Trophoblast cell (in vitro differentiated cells and primary cell): ENCODE results near the gene CTDSP2.

Experiments
- DNase-seq, 2 donors: peaks; one replicate each; pipeline ENCODE4 v3.0.0-alpha.2; 2016
- H2AFZ ChIP-seq: 2 replicates; pipeline ENCODE4 v1.6.1; 2013; ENCODE audit warnings: low read length, moderate library complexity, mild to moderate bottlenecking; ENCODE audit not compliant: insufficient read depth, poor library complexity
- H2AK5ac ChIP-seq: 2 replicates; pipeline ENCODE4 v1.6.1; 2013; ENCODE audit warnings: mild to moderate bottlenecking, low read length
- H2BK120ac ChIP-seq: 2 replicates; pipeline ENCODE4 v1.6.1; 2013; ENCODE audit warnings: low read length, mild to moderate bottlenecking, moderate library complexity; ENCODE audit not compliant: insufficient read depth, poor library complexity
- H2BK12ac ChIP-seq: 2 replicates; pipeline ENCODE4 v1.6.1; 2013; ENCODE audit warnings: mild to moderate bottlenecking, low read length, moderate library complexity
- H2BK5ac ChIP-seq: 2 replicates; pipeline ENCODE4 v1.6.1; 2013; ENCODE audit warnings: low read length, low read depth, moderate library complexity, mild to moderate bottlenecking; ENCODE audit not compliant: poor library complexity
- H3K14ac ChIP-seq: 2 replicates; pipeline ENCODE4 v1.6.1; 2013; ENCODE audit warnings: mild to moderate bottlenecking, low read length
- H3K18ac ChIP-seq: 2 replicates; pipeline ENCODE4 v1.6.1; 2013; ENCODE audit warnings: mild to moderate bottlenecking, low read length
- H3K23ac ChIP-seq: 2 replicates; pipeline ENCODE4 v1.6.1; 2013; ENCODE audit warnings: low read length
- H3K27ac ChIP-seq: 2 replicates; pipeline ENCODE4 v1.5.1; 2013; ENCODE audit warnings: low read depth, mild to moderate bottlenecking, inconsistent platforms, low read length, moderate library complexity
- H3K27me3 ChIP-seq: 2 replicates; pipeline ENCODE4 v1.6.1; 2013; ENCODE audit warnings: inconsistent platforms, mild to moderate bottlenecking, low read length, moderate library complexity; ENCODE audit not compliant: insufficient read depth
- H3K36me3 ChIP-seq, 2 experiments: 1 replicate in 1 of 2; 2 replicates in 1 of 2; pipeline ENCODE4 v1.6.1; 2013; ENCODE audit warnings: low read length in 2 of 2, mild to moderate bottlenecking in 2 of 2, moderate library complexity in 1 of 2; ENCODE audit not compliant: insufficient read depth in 2 of 2, control insufficient read depth in 1 of 2
- H3K4ac ChIP-seq: 2 replicates; pipeline ENCODE4 v1.6.1; 2013; ENCODE audit warnings: low read depth, mild to moderate bottlenecking, low read length, moderate library complexity
- H3K4me1 ChIP-seq, 2 experiments: 1 replicate in 1 of 2; 2 replicates in 1 of 2; pipeline ENCODE4 v1.6.1; 2013; ENCODE audit warnings: low read length in 2 of 2, mild to moderate bottlenecking in 2 of 2, moderate library complexity in 1 of 2; ENCODE audit not compliant: insufficient read depth in 2 of 2, control insufficient read depth in 1 of 2
- H3K4me2 ChIP-seq: 2 replicates; pipeline ENCODE4 v1.6.1; 2013; ENCODE audit warnings: inconsistent platforms, mild to moderate bottlenecking, low read length, moderate library complexity
- H3K4me3 ChIP-seq: 2 replicates; pipeline ENCODE4 v1.5.1; 2013; ENCODE audit warnings: mild to moderate bottlenecking, low read depth, low read length, inconsistent platforms
- H3K79me1 ChIP-seq: one replicate; pipeline ENCODE4 v1.6.1; 2013; ENCODE audit warnings: low read length
- H3K79me2 ChIP-seq: 2 replicates; pipeline ENCODE4 v1.6.1; 2013; ENCODE audit warnings: low read length, mild to moderate bottlenecking; ENCODE audit not compliant: control insufficient read depth, insufficient read depth, poor library complexity
- H3K9ac ChIP-seq: 2 replicates; pipeline ENCODE4 v1.6.1; 2013; ENCODE audit warnings: mild to moderate bottlenecking, low read length
- H3K9me3 ChIP-seq: 2 replicates; pipeline ENCODE4 v1.6.1; 2013; ENCODE audit warnings: low read depth, mild to moderate bottlenecking, control low read depth, inconsistent platforms, low read length; ENCODE audit not compliant: insufficient read depth
- H4K12ac ChIP-seq: 2 replicates; pipeline ENCODE4 v1.6.1; 2013; ENCODE audit warnings: low read depth, mild to moderate bottlenecking, low read length, moderate library complexity
- H4K8ac ChIP-seq: 2 replicates; pipeline ENCODE4 v1.6.1; 2013; ENCODE audit warnings: low read depth, mild to moderate bottlenecking, low read length, moderate library complexity
- H4K91ac ChIP-seq: one replicate; pipeline ENCODE4 v1.6.1; 2013; ENCODE audit warnings: low read depth, mild to moderate bottlenecking, low read length, moderate library complexity
- WGBS: extraction: QIAGEN DNeasy Blood & Tissue Kit; methylation state at CpG from one replicate; pipeline ENCODE4 v1.1.7; 2013; ENCODE audit warnings: missing lambda C conversion rate; ENCODE audit not compliant: insufficient read length, insufficient coverage; ENCODE audit errors: extremely low coverage; 5-methylcytosine and 5-hydroxymethylcytosine counted together

The CTDSP2 gene

DNA sequence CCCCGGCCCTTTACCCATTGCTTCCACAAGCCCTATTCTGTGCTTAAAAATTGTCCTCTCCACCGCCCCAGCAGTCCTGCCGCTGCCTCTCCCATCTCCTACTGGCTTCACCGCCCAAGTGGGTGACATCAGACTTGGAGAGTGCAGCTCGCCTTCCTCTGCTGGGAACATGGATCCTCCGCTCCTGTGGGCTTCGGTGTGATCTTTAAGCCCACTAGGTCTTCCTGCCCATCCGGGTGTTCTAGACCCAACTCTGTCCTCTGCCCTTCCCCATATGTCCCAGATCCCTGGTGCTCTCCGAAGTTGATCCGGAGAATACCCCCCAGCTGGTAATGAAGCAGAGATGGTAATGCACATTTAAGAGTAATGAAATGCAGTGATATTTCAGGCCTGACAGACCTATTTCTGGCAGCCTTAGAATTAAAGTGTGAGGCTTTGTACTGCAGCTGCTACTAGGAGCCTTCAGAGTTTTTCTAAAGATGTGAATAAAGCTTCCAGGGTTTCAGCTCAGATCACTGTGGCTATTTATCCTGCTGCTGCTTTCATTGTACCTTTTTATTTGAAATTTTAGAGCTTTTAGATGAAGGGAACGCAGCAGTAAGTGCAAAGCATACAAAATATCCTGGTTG is 22.9 kb upstream of the CTDSP2 start:
- no CpG with 5 or more reads among the region's 11 CpGs for WGBS

DNA sequence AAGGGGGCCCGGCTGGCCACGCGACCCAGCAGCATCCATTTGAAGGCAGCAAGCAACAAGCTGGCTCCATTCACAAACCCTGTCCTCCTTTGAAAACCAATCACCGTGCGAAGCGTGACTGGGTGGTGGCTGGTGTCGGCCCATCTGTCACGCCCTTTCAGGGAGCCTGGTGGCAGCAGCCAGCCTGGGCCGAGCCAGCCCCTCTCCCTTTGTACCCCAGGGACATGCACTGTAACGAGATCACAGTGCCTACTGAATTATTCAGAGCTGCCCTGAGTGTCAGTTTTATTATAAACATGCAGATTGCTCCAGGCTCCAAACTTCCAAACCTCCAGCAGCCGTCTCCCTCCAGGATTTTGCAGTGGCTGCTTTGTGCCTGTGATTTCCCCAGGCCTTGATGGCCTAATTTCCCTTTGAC is 22.3 kb upstream of the CTDSP2 start:
- Histone ChIP-seq H3K4me2 (no peak overlapping the region), H4K8ac (no peak overlapping the region), H2BK120ac (no peak overlapping the region), H3K4ac (no peak overlapping the region), H4K91ac (no peak overlapping the region), H3K23ac (no peak overlapping the region), H2BK5ac (no peak overlapping the region), H3K27ac (no peak overlapping the region), H3K79me1 (peaks cover 6% of the 10 kb centered on the region), H3K36me3 (no peaks in the 10 kb centered on the region), H3K9me3 (no peaks in the 10 kb centered on the region), H2BK12ac (no peak overlapping the region), H3K4me3 (no peak overlapping the region), H2AFZ (no peak overlapping the region), H3K4me1 (peaks cover 2 to 4% of the 10 kb centered on the region in 2 experiments), H3K9ac (no peak overlapping the region), H3K14ac (no peak overlapping the region), H4K12ac (no peak overlapping the region), H3K27me3 (no peaks in the 10 kb centered on the region), H2AK5ac (no peak overlapping the region), H3K18ac (no peak overlapping the region), H3K79me2 (no peaks in the 10 kb centered on the region)
- no CpG with 5 or more reads among the region's 11 CpGs for WGBS
- DNase-seq, result no peak

More for the DNA sequence above, 22.9 kb upstream of the CTDSP2 start:
- H3K79me2 ChIP-seq, result no peaks in the 10 kb centered on the region
- no peak overlapping the region for H2AFZ ChIP-seq
- no peak overlapping the region for H3K4me3 ChIP-seq
- no peaks in the 10 kb centered on the region for H3K36me3 ChIP-seq
- no peaks in the 10 kb centered on the region for H3K9me3 ChIP-seq
- H4K12ac ChIP-seq, result no peak overlapping the region
- H2BK12ac ChIP-seq, result no peak overlapping the region
- H4K91ac ChIP-seq, result no peak overlapping the region
- H2AK5ac ChIP-seq, result no peak overlapping the region
- H2BK120ac ChIP-seq, result no peak overlapping the region
- no peaks in the 10 kb centered on the region for H3K27me3 ChIP-seq
- H3K79me1 ChIP-seq, result peaks cover 6% of the 10 kb centered on the region
- no peak for DNase-seq
- H3K9ac ChIP-seq, result no peak overlapping the region
- H3K4me1 ChIP-seq, result peaks cover 1 to 2% of the 10 kb centered on the region in 2 experiments
- H3K4ac ChIP-seq, result no peak overlapping the region
- no peak overlapping the region for H3K4me2 ChIP-seq
- no peak overlapping the region for H3K27ac ChIP-seq
- no peak overlapping the region for H3K14ac ChIP-seq
- H3K18ac ChIP-seq, result no peak overlapping the region
- H2BK5ac ChIP-seq, result no peak overlapping the region
- H4K8ac ChIP-seq, result no peak overlapping the region
- H3K23ac ChIP-seq, result no peak overlapping the region

DNA sequence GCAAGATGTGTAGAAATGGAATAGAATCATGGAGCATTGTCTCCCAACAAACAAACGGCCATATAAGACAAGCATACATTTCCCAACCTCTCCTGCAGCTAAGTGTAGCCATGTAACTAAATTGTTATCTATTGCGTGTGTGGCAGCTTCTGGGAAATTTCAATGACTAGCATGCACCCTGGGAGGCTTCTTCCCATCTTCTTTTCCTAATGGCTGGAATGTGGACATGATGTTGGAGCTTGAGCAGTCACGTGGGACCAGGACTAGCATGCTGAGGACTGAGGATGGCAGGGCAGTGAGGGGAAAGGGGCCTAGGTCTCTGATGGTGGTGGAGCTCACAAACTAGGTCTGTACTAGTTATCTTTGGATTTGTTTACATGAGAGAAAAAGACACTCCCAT is 21.7 kb upstream of the CTDSP2 start:
- DNase-seq, result no peak
- H3K27ac ChIP-seq, result no peak overlapping the region

DNA sequence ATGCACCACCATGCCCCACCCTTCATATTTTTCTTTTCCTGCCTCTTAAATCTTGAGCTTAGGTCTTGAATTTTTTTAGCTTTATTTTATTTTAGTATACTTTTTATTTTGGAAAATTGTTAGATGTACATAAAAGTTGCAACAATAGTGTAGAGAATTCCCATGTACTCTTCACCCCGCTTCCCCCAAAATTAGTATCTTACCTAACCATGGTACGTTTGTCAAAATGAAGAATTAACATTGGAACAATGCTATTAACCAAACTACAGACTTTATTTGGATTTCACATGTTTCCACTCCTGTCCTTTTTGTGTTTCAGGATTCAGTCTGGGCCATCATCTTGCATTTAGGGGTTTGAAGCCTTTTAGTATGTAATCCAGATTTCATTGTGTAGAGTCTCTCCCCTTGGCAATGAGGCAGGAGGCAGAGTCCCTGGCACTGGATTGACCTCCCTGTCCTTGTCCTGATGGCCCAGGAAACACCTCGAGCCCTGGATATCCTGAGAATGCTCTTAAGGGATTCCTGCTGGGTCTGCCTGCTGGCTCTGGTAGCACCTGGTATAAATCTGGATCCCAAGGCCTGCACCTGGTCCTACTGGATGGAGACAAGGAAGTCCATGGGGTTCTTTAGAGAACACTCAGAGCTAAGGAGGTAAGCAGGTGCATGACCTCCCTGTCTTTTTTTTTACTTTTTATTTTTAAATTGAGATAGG is 19.9 kb upstream of the CTDSP2 start:
- Histone ChIP-seq H3K9me3 (no peaks in the 10 kb centered on the region), H3K27me3 (no peaks in the 10 kb centered on the region), H4K91ac (no peak overlapping the region), H4K8ac (no peak overlapping the region), H2BK120ac (no peak overlapping the region), H3K36me3 (no peaks in the 10 kb centered on the region), H2AK5ac (no peak overlapping the region), H3K14ac (no peak overlapping the region), H3K79me2 (no peaks in the 10 kb centered on the region), H3K4me1 (peaks cover 2 to 6% of the 10 kb centered on the region in 2 experiments), H3K4me3 (no peak overlapping the region), H3K18ac (no peak overlapping the region), H3K79me1 (peaks cover 6% of the 10 kb centered on the region), H4K12ac (no peak overlapping the region), H3K4ac (no peak overlapping the region), H3K9ac (no peak overlapping the region), H2AFZ (no peak overlapping the region), H3K27ac (no peak overlapping the region), H3K4me2 (no peak overlapping the region), H3K23ac (no peak overlapping the region), H2BK5ac (no peak overlapping the region), H2BK12ac (no peak overlapping the region)
- no CpG with 5 or more reads among the region's 3 CpGs for WGBS
- no peak for DNase-seq

More for the DNA sequence above, 21.7 kb upstream of the CTDSP2 start:
- Histone ChIP-seq H4K12ac (no peak overlapping the region), H2BK120ac (no peak overlapping the region), H3K9me3 (no peaks in the 10 kb centered on the region), H3K4me2 (no peak overlapping the region), H2AFZ (no peak overlapping the region), H3K9ac (no peak overlapping the region), H2BK5ac (no peak overlapping the region), H2AK5ac (no peak overlapping the region), H3K79me1 (peaks cover 6% of the 10 kb centered on the region), H3K4me3 (no peak overlapping the region), H3K14ac (no peak overlapping the region), H2BK12ac (no peak overlapping the region), H3K36me3 (no peaks in the 10 kb centered on the region), H3K27me3 (no peaks in the 10 kb centered on the region), H3K4ac (no peak overlapping the region), H3K18ac (no peak overlapping the region), H4K91ac (no peak overlapping the region), H3K4me1 (peaks cover 2 to 4% of the 10 kb centered on the region in 2 experiments), H3K23ac (no peak overlapping the region), H4K8ac (no peak overlapping the region), H3K79me2 (no peaks in the 10 kb centered on the region)
- no CpG with 5 or more reads among the region's 3 CpGs for WGBS
